ENCODE measurements around the gene CLNK. TPM values are rescaled to one million over a fixed set of nuclear protein-coding genes. Genes with fewer than 3 reads are reported as not detected.

CLNK gene
- total and polyA plus RNA-seq, 4 donors, result 0.04 to 0.57 (median 0.14) TPM; not detected in 1

- no peak overlapping the region for H3K27ac ChIP-seq (ENCODE audit: low read depth in 1 of 2, low read length in 1 of 2)
- no peak overlapping the region for H3K9ac ChIP-seq (ENCODE audit: insufficient read depth in 1 of 2, low read length in 2 of 2)
- WGBS, 2 donors, result 85 to 90% methylated on average over 12 of the region's 12 CpGs
- TF ChIP-seq, protein P1, sequence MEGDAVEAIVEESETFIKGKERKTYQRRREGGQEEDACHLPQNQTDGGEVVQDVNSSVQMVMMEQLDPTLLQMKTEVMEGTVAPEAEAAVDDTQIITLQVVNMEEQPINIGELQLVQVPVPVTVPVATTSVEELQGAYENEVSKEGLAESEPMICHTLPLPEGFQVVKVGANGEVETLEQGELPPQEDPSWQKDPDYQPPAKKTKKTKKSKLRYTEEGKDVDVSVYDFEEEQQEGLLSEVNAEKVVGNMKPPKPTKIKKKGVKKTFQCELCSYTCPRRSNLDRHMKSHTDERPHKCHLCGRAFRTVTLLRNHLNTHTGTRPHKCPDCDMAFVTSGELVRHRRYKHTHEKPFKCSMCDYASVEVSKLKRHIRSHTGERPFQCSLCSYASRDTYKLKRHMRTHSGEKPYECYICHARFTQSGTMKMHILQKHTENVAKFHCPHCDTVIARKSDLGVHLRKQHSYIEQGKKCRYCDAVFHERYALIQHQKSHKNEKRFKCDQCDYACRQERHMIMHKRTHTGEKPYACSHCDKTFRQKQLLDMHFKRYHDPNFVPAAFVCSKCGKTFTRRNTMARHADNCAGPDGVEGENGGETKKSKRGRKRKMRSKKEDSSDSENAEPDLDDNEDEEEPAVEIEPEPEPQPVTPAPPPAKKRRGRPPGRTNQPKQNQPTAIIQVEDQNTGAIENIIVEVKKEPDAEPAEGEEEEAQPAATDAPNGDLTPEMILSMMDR (IDR thresholded peaks at IDR 0.05; ENCODE audit: control extremely low read depth, extremely low read depth), result no peak
- H3K9me3 ChIP-seq (ENCODE audit: control insufficient read depth in 4 of 4, insufficient read depth in 3 of 4, low read length in 3 of 4), result peaks cover 0 to 2% (median 0%) of the 10 kb centered on the region in 4 donors
- H3K27me3 ChIP-seq (ENCODE audit: control insufficient read depth in 3 of 3, insufficient read depth in 3 of 3, low read length in 2 of 3), result no peaks in the 10 kb centered on the region
- no peak for ATAC-seq (ENCODE audit: insufficient read depth, low FRiP score)
- H3K4me3 ChIP-seq, result no peak overlapping the region
- no peak for DNase-seq
- peaks cover 0 to 5% (median 2%) of the 10 kb centered on the region in 5 donors for H3K4me1 ChIP-seq (ENCODE audit: control insufficient read depth in 5 of 5, insufficient read depth in 5 of 5, low read length in 5 of 5)
- no peaks in the 10 kb centered on the region for H3K36me3 ChIP-seq (ENCODE audit: control insufficient read depth in 4 of 4, insufficient read depth in 4 of 4, low read length in 4 of 4)
Observed at GRCh38 chr4:10587296-10587695, 97.3 kb downstream of the CLNK start.

GRCh38 chr4:10584042-10584441 lies 100.5 kb downstream of the CLNK start:
- DNase-seq (peak; percentile 26 to 72 (median 27)), ATAC-seq (ENCODE audit: insufficient read depth, low FRiP score) (peak; percentile 63)
- no peak overlapping the region for H3K4me3 ChIP-seq
- no peak overlapping the region for H3K27ac ChIP-seq (ENCODE audit: low read depth in 1 of 2, low read length in 1 of 2)
- peaks cover 0 to 5% (median 2%) of the 10 kb centered on the region in 5 donors for H3K4me1 ChIP-seq (ENCODE audit: control insufficient read depth in 5 of 5, insufficient read depth in 5 of 5, low read length in 5 of 5)
- H3K9me3 ChIP-seq (ENCODE audit: control insufficient read depth in 4 of 4, insufficient read depth in 3 of 4, low read length in 3 of 4), result no peaks in the 10 kb centered on the region
- 3 to 4% methylated on average over 2 of the region's 2 CpGs for WGBS, 2 donors
- peak overlapping the region in 1 of 2 donors; percentile 7 for H3K9ac ChIP-seq (ENCODE audit: insufficient read depth in 1 of 2, low read length in 2 of 2)
- H3K27me3 ChIP-seq (ENCODE audit: control insufficient read depth in 3 of 3, insufficient read depth in 3 of 3, low read length in 2 of 3), result no peaks in the 10 kb centered on the region
- TF ChIP-seq, protein P1 (IDR thresholded peaks at IDR 0.05; ENCODE audit: control extremely low read depth, extremely low read depth), result no peak
- H3K36me3 ChIP-seq (ENCODE audit: control insufficient read depth in 4 of 4, insufficient read depth in 4 of 4, low read length in 4 of 4), result no peaks in the 10 kb centered on the region

- no peak for ATAC-seq (ENCODE audit: insufficient read depth, low FRiP score)
Observed at GRCh38 chr4:10582951-10583350, 101.6 kb downstream of the CLNK start.

More at GRCh38 chr4:10582951-10583350, 101.6 kb downstream of the CLNK start:
- Histone ChIP-seq H3K4me3 (no peak overlapping the region), H3K9ac (ENCODE audit: insufficient read depth in 1 of 2, low read length in 2 of 2) (no peak overlapping the region), H3K36me3 (ENCODE audit: control insufficient read depth in 4 of 4, insufficient read depth in 4 of 4, low read length in 4 of 4) (no peaks in the 10 kb centered on the region), H3K9me3 (ENCODE audit: control insufficient read depth in 4 of 4, insufficient read depth in 3 of 4, low read length in 3 of 4) (no peaks in the 10 kb centered on the region), H3K4me1 (ENCODE audit: control insufficient read depth in 5 of 5, insufficient read depth in 5 of 5, low read length in 5 of 5) (peaks cover 0 to 8% (median 2%) of the 10 kb centered on the region in 5 donors), H3K27me3 (ENCODE audit: control insufficient read depth in 3 of 3, insufficient read depth in 3 of 3, low read length in 2 of 3) (no peaks in the 10 kb centered on the region), H3K27ac (ENCODE audit: low read depth in 1 of 2, low read length in 1 of 2) (no peak overlapping the region)
- WGBS, 2 donors, result 90 to 92% methylated on average over 8 of the region's 8 CpGs
- TF ChIP-seq, protein P1 (IDR thresholded peaks at IDR 0.05; ENCODE audit: control extremely low read depth, extremely low read depth), result no peak
- no peak for DNase-seq
